SK-N-SH (cell line): ENCODE measurements around the gene HAUS1. TPM values are rescaled to one million over a fixed set of nuclear protein-coding genes. Genes with fewer than 3 reads are reported as not detected.

Experiments used
- CTCF ChIA-PET: fragments of 300-600, 350-600 bp; formaldehyde crosslinking; extraction: SDS; loops from one replicate; lab custom pipeline; 2021; lab: Yijun Ruan, JAX
- POLR2A ChIA-PET: fragments of 350-600 bp; sonication (Branson Sonifier 250); formaldehyde crosslinking; extraction: SDS; loops from one replicate; lab custom pipeline; 2020; ENCODE audit warnings: antibody characterized with exemption, inconsistent platforms; lab: Yijun Ruan, JAX
- DNase-seq: peaks from one replicate; pipeline ENCODE4 v3.0.0; 2012
- H2AFZ ChIP-seq: fragments of 200-600 bp; sonication (generic); 2 replicates; pipeline ENCODE4 v1.8.1; 2016; ENCODE audit warnings: antibody characterized with exemption, mild to moderate bottlenecking, low read depth
- H3F3A ChIP-seq: fragments of 200-600 bp; sonication (generic); replicated peaks from 2 replicates; pipeline ENCODE3; 2016; ENCODE audit warnings: antibody characterized with exemption, mild to moderate bottlenecking; ENCODE audit not compliant: insufficient read depth
- H3K27ac ChIP-seq, 2 experiments: fragments of 200-500 bp in 1 of 2; fragments of 200-600 bp in 1 of 2; sonication (Bioruptor generic) in 1 of 2; sonication (generic), shearing (Covaris generic) in 1 of 2; 2 replicates each; pipeline versions ENCODE4 v1.5.1 to v1.6.1; 2014 to 2016; ENCODE audit warnings: low read depth in 2 of 2, inconsistent platforms in 1 of 2, low read length in 1 of 2, mild to moderate bottlenecking in 1 of 2, mixed read lengths in 1 of 2
- H3K27me3 ChIP-seq: fragments of 200-600 bp; sonication (generic), shearing (Covaris generic); 2 replicates; pipeline ENCODE4 v1.6.1; 2016; ENCODE audit warnings: mixed run types; ENCODE audit not compliant: insufficient read depth
- H3K36me3 ChIP-seq, 2 experiments: fragments of 200-500 bp in 1 of 2; fragments of 200-600 bp in 1 of 2; sonication (Bioruptor generic) in 1 of 2; sonication (generic) in 1 of 2; replicated peaks in 1 of 2; 2 replicates each; pipeline versions ENCODE3 to v1.5.1; 2014 to 2016; ENCODE audit warnings: low read length in 1 of 2, mild to moderate bottlenecking in 1 of 2; ENCODE audit not compliant: insufficient read depth in 2 of 2, control insufficient read depth in 1 of 2
- H3K4me1 ChIP-seq, 2 experiments: fragments of 200-500 bp in 1 of 2; fragments of 200-600 bp in 1 of 2; sonication (Bioruptor generic) in 1 of 2; sonication (generic), shearing (Covaris generic) in 1 of 2; 2 replicates each; pipeline versions ENCODE4 v1.5.1 to v1.6.1; 2014 to 2016; ENCODE audit warnings: low read depth in 1 of 2, low read length in 1 of 2, mixed run types in 1 of 2; ENCODE audit not compliant: insufficient read depth in 2 of 2, control insufficient read depth in 1 of 2
- H3K4me2 ChIP-seq: fragments of 200-600 bp; sonication (generic), shearing (Covaris generic); 2 replicates; pipeline ENCODE4 v1.6.1; 2017; ENCODE audit warnings: mixed run types
- H3K4me3 ChIP-seq, 2 experiments: fragments of 200-500 bp in 1 of 2; fragments of 200-600 bp in 1 of 2; sonication (Bioruptor generic) in 1 of 2; sonication (generic), shearing (Covaris generic) in 1 of 2; 2 replicates each; pipeline versions ENCODE4 v1.5.1 to v1.8.1; 2014 to 2016; ENCODE audit warnings: low read depth in 2 of 2, inconsistent platforms in 1 of 2, low read length in 1 of 2, mild to moderate bottlenecking in 1 of 2, mixed read lengths in 1 of 2, moderate library complexity in 1 of 2
- H3K79me2 ChIP-seq: fragments of 200-600 bp; sonication (generic); 2 replicates; pipeline ENCODE4 v1.8.1; 2017; ENCODE audit warnings: mild to moderate bottlenecking; ENCODE audit not compliant: insufficient read depth
- H3K9ac ChIP-seq: fragments of 200-600 bp; sonication (generic); 2 replicates; pipeline ENCODE4 v1.6.1; 2017; ENCODE audit warnings: mixed run types
- H3K9me2 ChIP-seq: fragments of 200-600 bp; sonication (generic); 2 replicates; pipeline ENCODE4 v1.6.1; 2017; ENCODE audit warnings: mixed run types
- H3K9me3 ChIP-seq: fragments of 200-600 bp; sonication (generic); 2 replicates; pipeline ENCODE4 v1.6.1; 2017; ENCODE audit warnings: mixed run types, mild to moderate bottlenecking, moderate library complexity
- H4K20me1 ChIP-seq: fragments of 200-600 bp; sonication (generic); 2 replicates; pipeline ENCODE4 v1.6.1; 2017; ENCODE audit warnings: mild to moderate bottlenecking, mixed run types; ENCODE audit not compliant: insufficient read depth
- EZH2phosphoT487 ChIP-seq: fragments of 200-600 bp; sonication (generic); IDR thresholded peaks from 2 replicates; pipeline ENCODE4 v1.6.1; 2017; ENCODE audit warnings: low read depth, mixed run types, mild to moderate bottlenecking, antibody characterized with exemption, moderate library complexity, borderline replicate concordance
- FOXM1 ChIP-seq: IDR thresholded peaks from 2 replicates; pipeline ENCODE4 v1.4.0; 2012; ENCODE audit warnings: low read depth, mild to moderate bottlenecking
- JUND ChIP-seq: IDR thresholded peaks from 2 replicates; pipeline ENCODE4 v1.4.0; 2012
- MEF2A ChIP-seq: IDR thresholded peaks from 2 replicates; pipeline ENCODE4 v1.4.0; 2012; ENCODE audit warnings: low read depth, borderline replicate concordance
- NRF1 ChIP-seq: IDR thresholded peaks from 2 replicates; pipeline ENCODE4 v1.6.1; 2012; ENCODE audit warnings: low read depth, mild to moderate bottlenecking, low read length
- POLR2AphosphoS5 ChIP-seq: IDR thresholded peaks from 2 replicates; pipeline ENCODE4 v1.6.1; 2012; ENCODE audit warnings: low read depth, low read length
- RAD21 ChIP-seq: IDR thresholded peaks from 2 replicates; pipeline ENCODE4 v1.6.1; 2012; ENCODE audit warnings: mild to moderate bottlenecking, low read length
- RCOR1 ChIP-seq: fragments of 150-350 bp; IDR thresholded peaks from 2 replicates; pipeline ENCODE4 v1.6.1; 2017; ENCODE audit warnings: antibody characterized with exemption, low read length
- REST ChIP-seq: IDR thresholded peaks from 2 replicates; pipeline ENCODE4 v1.6.1; 2012; ENCODE audit warnings: mild to moderate bottlenecking, low read depth, low read length, moderate library complexity
- RFX5 ChIP-seq: IDR thresholded peaks from 2 replicates; pipeline ENCODE4 v1.6.1; 2012; ENCODE audit warnings: mild to moderate bottlenecking, improper control_type of control experiment, low read length
- RXRA ChIP-seq: IDR thresholded peaks from 2 replicates; pipeline ENCODE4 v1.4.0; 2012; ENCODE audit warnings: low read depth, mild to moderate bottlenecking, borderline replicate concordance
- SIN3A ChIP-seq: IDR thresholded peaks from 2 replicates; pipeline ENCODE4 v1.6.1; 2012; ENCODE audit warnings: low read depth, mild to moderate bottlenecking, low read length, moderate library complexity, borderline replicate concordance
- SMC3 ChIP-seq: IDR thresholded peaks from 2 replicates; pipeline ENCODE4 v1.6.1; 2012; ENCODE audit warnings: low read depth, low read length, improper control_type of control experiment
- TAF1 ChIP-seq: IDR thresholded peaks from 2 replicates; pipeline ENCODE4 v1.6.1; 2012; ENCODE audit warnings: low read depth, mild to moderate bottlenecking, low read length, moderate library complexity, borderline replicate concordance
- TCF12 ChIP-seq: IDR thresholded peaks from 2 replicates; pipeline ENCODE4 v1.4.0; 2012
- YY1 ChIP-seq: IDR thresholded peaks from 2 replicates; pipeline ENCODE4 v1.4.0; 2012; ENCODE audit warnings: low read depth, mild to moderate bottlenecking
- ZBTB33 ChIP-seq: IDR thresholded peaks from 2 replicates; pipeline ENCODE4 v1.4.0; 2012; ENCODE audit warnings: low read depth, borderline replicate concordance
- WGBS: methylation state at CpG from one replicate; pipeline ENCODE4 v1.1.6; 2017; ENCODE audit warnings: low lambda C conversion rate; 5-methylcytosine and 5-hydroxymethylcytosine counted together
- polyA plus RNA-seq, 3 experiments: library from polyadenylated mRNA; depleted of rRNA; stranded (reverse); fragments of >200 nt; gene quantifications; 2 replicates each; pipeline ENCODE4 v1.2.3, GENCODE V29; 2012
- TF ChIP-seq, protein P1 (sequence below): IDR thresholded peaks from 2 replicates; pipeline ENCODE4 v1.4.0; 2012; ENCODE audit warnings: low read depth

Gene HAUS1
- polyA plus RNA-seq, 1 of the 3 experiments (the other 2 are of a cell fraction), result 55.2 TPM

- TF ChIP-seq, protein P1, sequence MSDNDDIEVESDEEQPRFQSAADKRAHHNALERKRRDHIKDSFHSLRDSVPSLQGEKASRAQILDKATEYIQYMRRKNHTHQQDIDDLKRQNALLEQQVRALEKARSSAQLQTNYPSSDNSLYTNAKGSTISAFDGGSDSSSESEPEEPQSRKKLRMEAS, result no peak
- TF ChIP-seq RCOR1, result no peak
- TF ChIP-seq ZBTB33, result no peak
- no peak for TF ChIP-seq POLR2AphosphoS5
- no peak for TF ChIP-seq EZH2phosphoT487
- TF ChIP-seq NRF1, result no peak
- TF ChIP-seq SIN3A, result no peak
- TF ChIP-seq, all 33 proteins: peak for 0
Measured at GRCh38 chr18:46054956-46055837, 49.0 kb upstream of the HAUS1 start (continued).

DNA sequence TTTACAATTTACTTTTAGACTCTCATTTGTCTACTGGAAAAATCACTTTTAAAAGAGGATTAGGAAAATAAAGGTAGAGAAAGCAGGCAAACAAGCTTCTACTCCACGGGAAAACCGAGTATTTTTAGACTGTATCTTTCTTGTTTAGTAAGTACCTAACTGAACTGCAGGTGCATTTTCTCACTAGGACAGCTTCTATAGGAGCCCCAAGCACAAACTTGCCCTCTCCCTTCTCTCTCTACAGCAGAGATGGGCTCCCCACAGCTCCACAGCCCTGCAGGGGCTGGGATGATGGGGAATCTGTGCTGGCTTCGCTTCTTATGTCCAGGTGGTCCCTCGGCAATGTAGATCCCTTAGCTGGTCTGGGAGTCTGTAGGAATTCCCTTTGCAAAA is 48.4 kb upstream of the HAUS1 start:
- Histone ChIP-seq H3K27ac (no peak overlapping the region), H4K20me1 (no peaks in the 10 kb centered on the region), H3F3A (peaks cover 9% of the 10 kb centered on the region), H3K36me3 (no peaks in the 10 kb centered on the region), H3K4me1 (peaks cover 0 to 8% of the 10 kb centered on the region in 2 experiments; a peak in 1 of 4 replicates), H3K79me2 (peaks cover 3% of the 10 kb centered on the region; the same call in 1 of the 2 replicates), H2AFZ (no peak overlapping the region)
- ChIA-PET POLR2A (no interaction called here), CTCF (interaction anchor here (0.9 kb wide), 1 partner anchor 18 kb away, joined by 3 read pairs; no protein-coding TSS in a partner anchor)
- 63% methylated on average over 3 of the region's 4 CpGs for WGBS
- TF ChIP-seq SMC3, result no peak
- TF ChIP-seq NRF1, result no peak
- no peak for TF ChIP-seq RXRA
- no peak for TF ChIP-seq JUND
- TF ChIP-seq, protein P1, result no peak
- no peak for TF ChIP-seq RFX5
- TF ChIP-seq FOXM1, result no peak
- TF ChIP-seq RAD21, result no peak
- TF ChIP-seq TAF1, result no peak
- TF ChIP-seq YY1, result no peak
- no peak for TF ChIP-seq EZH2phosphoT487
- TF ChIP-seq MEF2A, result no peak
- no peak for TF ChIP-seq TCF12
- no peak for TF ChIP-seq REST
- TF ChIP-seq, all 33 proteins: peak for 0
- DNase-seq, result no peak
- Histone ChIP-seq H3K4me2 (no peak overlapping the region; the same call in 1 of the 2 replicates), H3K9me3 (no peaks in the 10 kb centered on the region), H3K9ac (no peak overlapping the region), H3K9me2 (no peaks in the 10 kb centered on the region), H3K27me3 (no peaks in the 10 kb centered on the region), H3K4me3 (no peak overlapping the region)
